ENCODE results near the gene MSRB1. TPM values are rescaled to one million over a fixed set of nuclear protein-coding genes. Genes with fewer than 3 reads are reported as not detected.
A peak's percentile ranks its signal among the peaks of the same experiment; 100 is the strongest.

Gene MSRB1
- total RNA-seq, 1 donor from 2014 or later = 23.7 TPM

- TF ChIP-seq, protein P1, sequence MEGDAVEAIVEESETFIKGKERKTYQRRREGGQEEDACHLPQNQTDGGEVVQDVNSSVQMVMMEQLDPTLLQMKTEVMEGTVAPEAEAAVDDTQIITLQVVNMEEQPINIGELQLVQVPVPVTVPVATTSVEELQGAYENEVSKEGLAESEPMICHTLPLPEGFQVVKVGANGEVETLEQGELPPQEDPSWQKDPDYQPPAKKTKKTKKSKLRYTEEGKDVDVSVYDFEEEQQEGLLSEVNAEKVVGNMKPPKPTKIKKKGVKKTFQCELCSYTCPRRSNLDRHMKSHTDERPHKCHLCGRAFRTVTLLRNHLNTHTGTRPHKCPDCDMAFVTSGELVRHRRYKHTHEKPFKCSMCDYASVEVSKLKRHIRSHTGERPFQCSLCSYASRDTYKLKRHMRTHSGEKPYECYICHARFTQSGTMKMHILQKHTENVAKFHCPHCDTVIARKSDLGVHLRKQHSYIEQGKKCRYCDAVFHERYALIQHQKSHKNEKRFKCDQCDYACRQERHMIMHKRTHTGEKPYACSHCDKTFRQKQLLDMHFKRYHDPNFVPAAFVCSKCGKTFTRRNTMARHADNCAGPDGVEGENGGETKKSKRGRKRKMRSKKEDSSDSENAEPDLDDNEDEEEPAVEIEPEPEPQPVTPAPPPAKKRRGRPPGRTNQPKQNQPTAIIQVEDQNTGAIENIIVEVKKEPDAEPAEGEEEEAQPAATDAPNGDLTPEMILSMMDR (IDR thresholded peaks at IDR 0.05; ENCODE audit: insufficient read depth, low read depth, low read length) = no peak
- peak; percentile 31 for TF ChIP-seq EZH2 (IDR thresholded peaks at IDR 0.05; ENCODE audit: insufficient read depth, low read length)
- H3K27me3 Mint-ChIP-seq (ENCODE audit: low read depth, unreplicated experiment) = peaks cover 43% of the 10 kb centered on the region
- H3K9ac ChIP-seq (ENCODE audit: low read length) = no peak overlapping the region
- no peak overlapping the region for H3K27ac Mint-ChIP-seq (ENCODE audit: unreplicated experiment)
- peaks cover 18% of the 10 kb centered on the region for H3K27me3 ChIP-seq (ENCODE audit: insufficient read depth, low read length)
- no peaks in the 10 kb centered on the region for H3K9me3 Mint-ChIP-seq (ENCODE audit: unreplicated experiment)
- H3K4me1 Mint-ChIP-seq (ENCODE audit: low read depth, unreplicated experiment) = peaks cover 3% of the 10 kb centered on the region
- no peak overlapping the region for H2AFZ ChIP-seq (ENCODE audit: low read depth, low read length)
- no peaks in the 10 kb centered on the region for H3K79me2 ChIP-seq (ENCODE audit: insufficient read depth, low read length)
- no peaks in the 10 kb centered on the region for H3K36me3 ChIP-seq (ENCODE audit: insufficient read depth, low read length)
- no peaks in the 10 kb centered on the region for H4K20me1 ChIP-seq (ENCODE audit: insufficient read depth, low read length)
- H3K36me3 Mint-ChIP-seq (ENCODE audit: low read depth, unreplicated experiment) = no peaks in the 10 kb centered on the region
- peak; percentile 11 for DNase-seq (ENCODE audit: low read depth)
- H3K4me1 ChIP-seq (ENCODE audit: insufficient read depth, low read length) = no peaks in the 10 kb centered on the region
- no peak overlapping the region for H3K4me2 ChIP-seq (ENCODE audit: low read length)
- H3K4me3 Mint-ChIP-seq (ENCODE audit: unreplicated experiment) = no peak overlapping the region
- H3K4me3 ChIP-seq (ENCODE audit: insufficient read depth, low read depth, low read length) = no peak overlapping the region
- H3K9me3 ChIP-seq (ENCODE audit: insufficient read depth, low read depth, low read length) = no peaks in the 10 kb centered on the region
- H3K27ac ChIP-seq (ENCODE audit: low read depth, low read length) = no peak overlapping the region
- FAIRE-seq = no peak
Observed at GRCh38 chr16:1903845-1904840, 38.9 kb downstream of the MSRB1 start.

DNA sequence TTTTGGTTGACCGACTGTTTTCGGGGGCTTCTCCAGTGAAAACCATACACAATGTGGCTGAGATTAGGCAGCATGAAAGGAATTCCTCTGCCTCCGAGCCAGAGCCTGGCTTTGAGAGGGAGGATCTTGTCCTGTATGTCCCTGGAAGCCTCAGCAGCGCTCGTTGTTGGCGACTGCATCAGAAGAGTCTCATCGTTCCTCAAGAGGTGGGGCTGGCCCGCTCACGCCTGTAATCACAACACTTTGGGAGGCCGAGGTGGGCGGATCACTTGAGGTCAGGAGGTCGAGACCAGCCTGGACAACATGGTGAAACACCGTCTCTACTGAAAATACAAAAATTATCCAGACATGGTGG is 39.8 kb downstream of the MSRB1 start:
- Histone ChIP-seq H3K9ac (ENCODE audit: low read length) (no peak overlapping the region), H4K20me1 (ENCODE audit: insufficient read depth, low read length) (no peaks in the 10 kb centered on the region), H3K27me3 (ENCODE audit: insufficient read depth, low read length) (peaks cover 18% of the 10 kb centered on the region), H3K36me3 (ENCODE audit: insufficient read depth, low read length) (no peaks in the 10 kb centered on the region), H3K79me2 (ENCODE audit: insufficient read depth, low read length) (no peaks in the 10 kb centered on the region), H3K4me1 (ENCODE audit: insufficient read depth, low read length) (no peaks in the 10 kb centered on the region), H3K9me3 (ENCODE audit: insufficient read depth, low read depth, low read length) (no peaks in the 10 kb centered on the region), H3K4me2 (ENCODE audit: low read length) (no peak overlapping the region), H3K4me3 (ENCODE audit: insufficient read depth, low read depth, low read length) (no peak overlapping the region), H3K27ac (ENCODE audit: low read depth, low read length) (no peak overlapping the region), H2AFZ (ENCODE audit: low read depth, low read length) (no peak overlapping the region)
- no peak for DNase-seq (ENCODE audit: low read depth)
- no peak for FAIRE-seq
- no peak overlapping the region for H3K27ac Mint-ChIP-seq (ENCODE audit: unreplicated experiment)
- TF ChIP-seq, protein P1 (IDR thresholded peaks at IDR 0.05; ENCODE audit: insufficient read depth, low read depth, low read length) = no peak
- H3K36me3 Mint-ChIP-seq (ENCODE audit: low read depth, unreplicated experiment) = no peaks in the 10 kb centered on the region
- H3K4me3 Mint-ChIP-seq (ENCODE audit: unreplicated experiment) = no peak overlapping the region
- no peaks in the 10 kb centered on the region for H3K9me3 Mint-ChIP-seq (ENCODE audit: unreplicated experiment)
- H3K4me1 Mint-ChIP-seq (ENCODE audit: low read depth, unreplicated experiment) = peaks cover 3% of the 10 kb centered on the region
- peaks cover 44% of the 10 kb centered on the region for H3K27me3 Mint-ChIP-seq (ENCODE audit: low read depth, unreplicated experiment)

Data from astrocyte (in vitro differentiated cells and primary cell).